Measurements from ENCODE around the gene GRIPAP1. TPM values are rescaled to one million over a fixed set of nuclear protein-coding genes. Genes with fewer than 3 reads are reported as not detected.

GRIPAP1 gene
- total RNA-seq, 1 donor from 2014 or later = 63.6 TPM

DNA sequence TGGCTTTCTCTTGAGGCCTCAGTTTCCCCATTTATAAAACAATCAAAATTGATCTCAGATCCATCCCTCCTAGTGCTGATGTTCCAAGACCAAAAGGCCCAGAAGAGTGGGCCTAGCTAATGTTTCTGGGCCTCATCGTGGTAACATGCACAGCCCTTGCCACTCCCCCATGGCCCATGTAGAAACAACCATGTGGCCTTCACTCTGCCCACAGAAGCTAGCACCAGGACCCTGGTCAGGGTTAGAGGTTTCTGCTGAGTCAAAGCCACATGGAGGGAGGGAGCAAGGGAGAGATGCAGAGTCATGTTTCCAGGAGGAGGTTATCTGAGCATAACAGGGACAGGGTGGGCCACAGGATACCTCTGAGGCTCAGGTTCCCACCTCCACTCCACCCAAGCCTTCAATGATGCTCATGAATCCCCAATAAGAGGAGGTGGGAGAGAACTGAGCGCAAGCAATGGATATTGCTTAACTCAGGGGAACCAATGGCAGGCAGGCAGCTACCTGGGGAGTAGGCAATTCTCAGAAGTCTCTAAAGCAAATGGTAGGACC, 61.6 kb downstream of the GRIPAP1 start:
- H3K27ac Mint-ChIP-seq (ENCODE audit: unreplicated experiment) = no peak overlapping the region
- no peak for DNase-seq (ENCODE audit: low spot score)
- H3K27me3 Mint-ChIP-seq (ENCODE audit: unreplicated experiment) = peaks cover 4% of the 10 kb centered on the region
- peaks cover 8% of the 10 kb centered on the region for H3K4me1 Mint-ChIP-seq (ENCODE audit: unreplicated experiment)
- H3K9me3 Mint-ChIP-seq (ENCODE audit: unreplicated experiment) = no peaks in the 10 kb centered on the region
- TF ChIP-seq, protein P1, sequence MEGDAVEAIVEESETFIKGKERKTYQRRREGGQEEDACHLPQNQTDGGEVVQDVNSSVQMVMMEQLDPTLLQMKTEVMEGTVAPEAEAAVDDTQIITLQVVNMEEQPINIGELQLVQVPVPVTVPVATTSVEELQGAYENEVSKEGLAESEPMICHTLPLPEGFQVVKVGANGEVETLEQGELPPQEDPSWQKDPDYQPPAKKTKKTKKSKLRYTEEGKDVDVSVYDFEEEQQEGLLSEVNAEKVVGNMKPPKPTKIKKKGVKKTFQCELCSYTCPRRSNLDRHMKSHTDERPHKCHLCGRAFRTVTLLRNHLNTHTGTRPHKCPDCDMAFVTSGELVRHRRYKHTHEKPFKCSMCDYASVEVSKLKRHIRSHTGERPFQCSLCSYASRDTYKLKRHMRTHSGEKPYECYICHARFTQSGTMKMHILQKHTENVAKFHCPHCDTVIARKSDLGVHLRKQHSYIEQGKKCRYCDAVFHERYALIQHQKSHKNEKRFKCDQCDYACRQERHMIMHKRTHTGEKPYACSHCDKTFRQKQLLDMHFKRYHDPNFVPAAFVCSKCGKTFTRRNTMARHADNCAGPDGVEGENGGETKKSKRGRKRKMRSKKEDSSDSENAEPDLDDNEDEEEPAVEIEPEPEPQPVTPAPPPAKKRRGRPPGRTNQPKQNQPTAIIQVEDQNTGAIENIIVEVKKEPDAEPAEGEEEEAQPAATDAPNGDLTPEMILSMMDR (IDR thresholded peaks at IDR 0.05; ENCODE audit: unreplicated experiment) = no peak
- H3K4me3 Mint-ChIP-seq (ENCODE audit: unreplicated experiment) = no peak overlapping the region
- H3K36me3 Mint-ChIP-seq (ENCODE audit: low read depth, unreplicated experiment) = peaks cover 20% of the 10 kb centered on the region

DNA sequence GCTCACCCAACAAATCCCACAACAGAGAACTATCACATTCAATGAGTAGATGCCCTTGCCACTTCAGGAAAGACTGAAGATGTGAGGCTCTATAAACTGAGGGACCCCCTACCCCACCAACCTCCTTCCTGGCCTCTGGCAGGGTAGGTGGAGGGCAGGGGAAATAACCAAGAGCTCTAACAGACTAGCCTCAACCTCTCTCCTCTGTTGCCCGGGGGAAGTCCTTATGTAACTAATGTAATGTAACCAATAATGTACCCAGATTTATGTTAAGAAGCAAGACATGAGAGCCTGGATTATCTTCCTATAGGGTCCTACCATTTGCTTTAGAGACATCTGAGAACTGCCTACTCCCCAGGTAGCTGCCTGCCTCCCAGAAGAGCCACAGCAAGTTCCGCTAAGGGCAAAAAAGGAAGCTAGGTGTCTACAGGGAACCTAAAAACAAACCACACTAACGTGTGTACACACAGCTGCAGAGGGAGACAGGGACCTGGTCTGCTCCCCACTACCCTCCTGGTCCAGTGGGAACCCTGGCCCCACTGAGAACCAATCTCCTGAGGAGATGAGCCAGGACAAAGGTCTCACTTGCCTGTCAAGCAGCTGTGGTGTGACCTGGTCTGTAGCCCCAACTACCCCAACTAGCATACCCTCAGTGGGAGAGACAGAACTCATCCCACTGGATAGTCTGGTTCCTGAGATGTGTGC, 62.4 kb downstream of the GRIPAP1 start:
- H3K27me3 Mint-ChIP-seq (ENCODE audit: unreplicated experiment) = peaks cover 4% of the 10 kb centered on the region
- peaks cover 8% of the 10 kb centered on the region for H3K4me1 Mint-ChIP-seq (ENCODE audit: unreplicated experiment)
- peaks cover 20% of the 10 kb centered on the region for H3K36me3 Mint-ChIP-seq (ENCODE audit: low read depth, unreplicated experiment)
- TF ChIP-seq, protein P1 (IDR thresholded peaks at IDR 0.05; ENCODE audit: unreplicated experiment) = no peak
- H3K4me3 Mint-ChIP-seq (ENCODE audit: unreplicated experiment) = no peak overlapping the region
- H3K9me3 Mint-ChIP-seq (ENCODE audit: unreplicated experiment) = no peaks in the 10 kb centered on the region
- no peak overlapping the region for H3K27ac Mint-ChIP-seq (ENCODE audit: unreplicated experiment)
- DNase-seq (ENCODE audit: low spot score) = no peak

DNA sequence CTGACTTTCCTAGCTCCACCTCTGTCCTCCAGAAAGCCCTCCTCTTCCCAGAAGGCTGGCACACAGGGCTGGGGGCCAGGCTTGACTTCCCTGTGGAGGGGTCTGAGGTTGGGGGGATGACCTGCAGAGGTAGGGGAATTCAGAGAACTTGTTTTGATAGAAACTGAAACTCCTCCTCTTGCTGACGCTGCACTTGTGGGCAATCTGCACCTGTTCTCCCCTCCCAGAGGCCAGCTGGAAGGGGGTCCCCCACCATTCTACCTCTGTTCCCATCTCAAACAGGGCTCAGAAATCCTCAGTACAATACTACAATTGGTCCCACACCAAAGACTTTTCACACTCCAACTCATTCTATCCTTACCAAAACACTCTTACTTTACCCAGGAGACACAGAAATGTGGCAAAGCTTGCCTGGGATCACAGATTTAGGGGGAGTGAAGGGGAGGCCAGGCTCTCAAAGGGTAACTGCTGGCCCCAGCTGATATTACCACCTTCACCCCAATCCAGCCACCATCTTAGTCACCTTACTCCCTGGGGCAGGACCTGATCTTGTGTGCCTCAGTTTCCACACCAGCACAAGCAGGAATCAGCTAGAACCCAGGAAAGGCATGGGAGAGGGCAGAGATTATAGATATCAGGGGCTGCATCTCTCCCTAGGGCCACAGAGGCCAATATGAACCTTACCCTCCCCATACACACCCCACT, 63.2 kb downstream of the GRIPAP1 start:
- H3K36me3 Mint-ChIP-seq (ENCODE audit: low read depth, unreplicated experiment) = peaks cover 20% of the 10 kb centered on the region
- H3K27ac Mint-ChIP-seq (ENCODE audit: unreplicated experiment) = no peak overlapping the region
- DNase-seq (ENCODE audit: low spot score) = no peak
- H3K4me3 Mint-ChIP-seq (ENCODE audit: unreplicated experiment) = no peak overlapping the region
- H3K27me3 Mint-ChIP-seq (ENCODE audit: unreplicated experiment) = peaks cover 4% of the 10 kb centered on the region
- no peaks in the 10 kb centered on the region for H3K9me3 Mint-ChIP-seq (ENCODE audit: unreplicated experiment)
- TF ChIP-seq, protein P1 (IDR thresholded peaks at IDR 0.05; ENCODE audit: unreplicated experiment) = no peak
- peaks cover 8% of the 10 kb centered on the region for H3K4me1 Mint-ChIP-seq (ENCODE audit: unreplicated experiment)

DNA sequence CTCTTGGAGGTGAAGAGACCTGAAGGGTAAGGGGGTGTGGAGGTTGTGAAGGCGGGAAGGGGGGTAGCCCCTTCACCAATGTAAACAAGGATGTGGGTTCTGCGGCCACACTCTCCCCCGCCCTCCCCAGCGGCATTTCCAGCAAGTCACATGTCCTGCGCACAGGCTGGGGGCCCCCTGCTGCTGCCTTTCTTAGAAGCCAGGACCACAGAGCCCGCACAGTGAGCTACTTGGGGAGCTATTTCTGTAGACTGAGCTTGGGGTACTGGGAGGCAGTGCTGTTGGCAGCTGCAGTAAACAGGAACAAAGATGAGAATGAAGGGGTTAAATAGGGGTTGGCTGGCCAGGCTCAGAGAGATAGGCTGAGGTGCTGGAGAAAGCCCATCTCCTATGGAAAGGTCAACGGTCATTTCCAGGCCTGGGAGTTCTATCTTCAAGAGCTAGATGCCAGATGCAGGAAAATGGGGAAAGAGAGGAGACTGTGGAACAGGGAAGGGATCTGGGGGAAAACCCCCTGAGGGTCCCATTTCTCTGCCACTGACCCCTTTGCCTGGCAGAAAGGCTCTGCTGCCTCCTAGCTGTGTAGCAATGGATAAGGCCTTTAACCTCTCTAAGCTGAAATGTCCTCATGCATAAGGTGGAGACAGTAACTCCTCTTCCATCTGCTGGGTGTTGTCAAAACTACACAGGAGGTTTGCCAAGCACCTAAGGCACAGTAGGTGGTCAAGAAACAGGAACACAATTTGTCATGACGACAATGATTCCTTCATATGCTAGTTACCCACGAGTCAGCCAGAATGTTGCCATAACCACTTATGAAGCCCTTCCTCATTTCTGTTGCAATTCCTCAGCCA, 64.8 kb downstream of the GRIPAP1 start:
- Mint-ChIP-seq H3K4me1 (ENCODE audit: unreplicated experiment) (peaks cover 8% of the 10 kb centered on the region), H3K27ac (ENCODE audit: unreplicated experiment) (no peak overlapping the region), H3K4me3 (ENCODE audit: unreplicated experiment) (no peak overlapping the region), H3K27me3 (ENCODE audit: unreplicated experiment) (peaks cover 2% of the 10 kb centered on the region), H3K9me3 (ENCODE audit: unreplicated experiment) (no peaks in the 10 kb centered on the region), H3K36me3 (ENCODE audit: low read depth, unreplicated experiment) (peaks cover 19% of the 10 kb centered on the region)
- TF ChIP-seq, protein P1 (IDR thresholded peaks at IDR 0.05; ENCODE audit: unreplicated experiment) = no peak
- no peak for DNase-seq (ENCODE audit: low spot score)

Data from endothelial cell (in vitro differentiated cells).